ENCODE results near the gene SSX3. TPM values are rescaled to one million over a fixed set of nuclear protein-coding genes. Genes with fewer than 3 reads are reported as not detected.
A peak's percentile ranks its signal among the peaks of the same experiment; 100 is the strongest.
"Not testable (repeated sequence)": the region's sequence is repeated elsewhere in the genome, so short reads cannot be mapped to it uniquely, and the experiment has no call there.

SSX3 gene
- total RNA-seq (2013; cell fraction: nucleolus; rRNA removed), result not detected in 2 replicates
- total RNA-seq (2014; rRNA removed) (not detected in 2 replicates), total RNA-seq (2014; rRNA removed; fragmentation: Illumina TruSeq; extraction: Trizol) (not detected in 2 replicates), total RNA-seq (2021) (not detected in 2 replicates), polyA plus RNA-seq (2011; rRNA removed) (not detected in 2 replicates), polyA plus RNA-seq (2014; fragmentation: Illumina TruSeq; extraction: Trizol) (not detected in 2 replicates), polyA plus RNA-seq (2014; fragmentation: Nextera tagmentation; extraction: Ambion mirVana) (not detected), polyA plus RNA-seq (2014; rRNA removed) (not detected in 2 replicates), polyA plus RNA-seq (2016; fragmentation: Nextera tagmentation; extraction: Ambion mirVana) (not detected), polyA minus RNA-seq (2011; rRNA and poly(A)+ RNA removed) (not detected in 2 replicates), Bru-seq, nascent RNA (percentile 12 among the genes with signal in this experiment), BruChase-seq, experiment 1, labeled RNA remaining after a 6-hour chase (not detected), BruChase-seq, experiment 2, labeled RNA remaining after a 2-hour chase (not detected)
- not detected for polyA plus RNA-seq (2011; ENCODE audit: low read depth)
- polyA plus RNA-seq (2011; cell fraction: cytosol; rRNA removed), result not detected in 2 replicates
- polyA plus RNA-seq (2011; cell fraction: nucleus; rRNA removed), result not detected in 2 replicates
- polyA plus RNA-seq (2012), result not detected in 2 replicates
- not detected in 2 replicates for polyA minus RNA-seq (2011; cell fraction: cytosol; rRNA and poly(A)+ RNA removed)
- polyA minus RNA-seq (2011; cell fraction: nucleus; rRNA and poly(A)+ RNA removed), result not detected in 2 replicates
- long read RNA-seq, experiment 1, result 0 reads
- long read RNA-seq, experiment 2, result 0 reads

GRCh38 chrX:48356315-48357094 is at the start of gene SSX3:
SSX3 (minus strand) TSS chrX:48356703; CDS start chrX:48355249, 1,454 bp downstream.
- H3K9me3 ChIP-seq (replicated peaks; ENCODE audit: control insufficient read depth, insufficient read depth, low read length); H3K9ac ChIP-seq (ENCODE audit: control insufficient read depth, insufficient read depth, low read length); POLR2A ChIA-PET; H3K4me3 ChIP-seq; intact Hi-C loops (cut with micrococcal nuclease; ENCODE audit: unreplicated experiment); H3K4me2 ChIP-seq (ENCODE audit: control insufficient read depth, insufficient read depth); DNase-seq (ENCODE audit: low read depth, low spot score); H3K36me3 ChIP-seq (ENCODE audit: control insufficient read depth in 2 of 2, insufficient read depth in 2 of 2, low read length in 1 of 2); H2AFZ ChIP-seq (ENCODE audit: control insufficient read depth, low read depth, low read length); RAD21 ChIA-PET (ENCODE audit: unreplicated experiment); FAIRE-seq; CTCF ChIA-PET; BruUV-seq (replicated peaks); H3K79me2 ChIP-seq (ENCODE audit: control insufficient read depth, insufficient read depth, low read length); SMC1A ChIA-PET (ENCODE audit: uncharacterized antibody, unreplicated experiment); H3K27me3 ChIP-seq (replicated peaks in 1 of 2; ENCODE audit: control insufficient read depth in 2 of 2, insufficient read depth in 2 of 2, low read length in 1 of 2); in situ Hi-C loops (cut with MboI); H3K27ac ChIP-seq (ENCODE audit: control insufficient read depth, insufficient read depth); H3K4me1 ChIP-seq (ENCODE audit: control insufficient read depth, insufficient read depth, low read length); H4K20me1 ChIP-seq (ENCODE audit: control insufficient read depth, insufficient read depth); ATAC-seq: not testable (repeated sequence)
- WGBS (ENCODE audit: insufficient coverage, insufficient replicate concordance, low lambda C conversion rate, missing lambda C conversion rate), result 77% methylated on average over 19 of the region's 19 CpGs

- H3K27me3 ChIP-seq (replicated peaks in 1 of 2; ENCODE audit: control insufficient read depth in 2 of 2, insufficient read depth in 2 of 2, low read length in 1 of 2); H3K27ac ChIP-seq (ENCODE audit: control insufficient read depth, insufficient read depth); H3K4me3 ChIP-seq; intact Hi-C loops (cut with micrococcal nuclease; ENCODE audit: unreplicated experiment); H3K4me1 ChIP-seq (ENCODE audit: control insufficient read depth, insufficient read depth, low read length); POLR2A ChIA-PET; H3K36me3 ChIP-seq (ENCODE audit: control insufficient read depth in 2 of 2, insufficient read depth in 2 of 2, low read length in 1 of 2); ATAC-seq; H3K79me2 ChIP-seq (ENCODE audit: control insufficient read depth, insufficient read depth, low read length); RAD21 ChIA-PET (ENCODE audit: unreplicated experiment); FAIRE-seq; DNase-seq (ENCODE audit: low read depth, low spot score); H3K9ac ChIP-seq (ENCODE audit: control insufficient read depth, insufficient read depth, low read length); H3K9me3 ChIP-seq (replicated peaks; ENCODE audit: control insufficient read depth, insufficient read depth, low read length); H3K4me2 ChIP-seq (ENCODE audit: control insufficient read depth, insufficient read depth); BruUV-seq (replicated peaks); H4K20me1 ChIP-seq (ENCODE audit: control insufficient read depth, insufficient read depth); H2AFZ ChIP-seq (ENCODE audit: control insufficient read depth, low read depth, low read length); in situ Hi-C loops (cut with MboI); SMC1A ChIA-PET (ENCODE audit: uncharacterized antibody, unreplicated experiment); CTCF ChIA-PET: not testable (repeated sequence)
- WGBS (ENCODE audit: insufficient coverage, insufficient replicate concordance, low lambda C conversion rate, missing lambda C conversion rate), result 0% methylated on average over 1 of the region's 1 CpG
Measured at GRCh38 chrX:48397825-48398224, 41.3 kb upstream of the SSX3 start.

- H3K36me3 ChIP-seq (ENCODE audit: control insufficient read depth in 2 of 2, insufficient read depth in 2 of 2, low read length in 1 of 2); H3K27me3 ChIP-seq (replicated peaks in 1 of 2; ENCODE audit: control insufficient read depth in 2 of 2, insufficient read depth in 2 of 2, low read length in 1 of 2); intact Hi-C loops (cut with micrococcal nuclease; ENCODE audit: unreplicated experiment); H4K20me1 ChIP-seq (ENCODE audit: control insufficient read depth, insufficient read depth); H3K27ac ChIP-seq (ENCODE audit: control insufficient read depth, insufficient read depth); H3K4me3 ChIP-seq; DNase-seq (ENCODE audit: low read depth, low spot score); RAD21 ChIA-PET (ENCODE audit: unreplicated experiment); in situ Hi-C loops (cut with MboI); BruUV-seq (replicated peaks); H3K4me1 ChIP-seq (ENCODE audit: control insufficient read depth, insufficient read depth, low read length); FAIRE-seq; H3K9ac ChIP-seq (ENCODE audit: control insufficient read depth, insufficient read depth, low read length); H3K79me2 ChIP-seq (ENCODE audit: control insufficient read depth, insufficient read depth, low read length); SMC1A ChIA-PET (ENCODE audit: uncharacterized antibody, unreplicated experiment); CTCF ChIA-PET; H3K9me3 ChIP-seq (replicated peaks; ENCODE audit: control insufficient read depth, insufficient read depth, low read length); POLR2A ChIA-PET; H2AFZ ChIP-seq (ENCODE audit: control insufficient read depth, low read depth, low read length); H3K4me2 ChIP-seq (ENCODE audit: control insufficient read depth, insufficient read depth); ATAC-seq: not testable (repeated sequence)
- 44% methylated on average over 1 of the region's 2 CpGs for WGBS (ENCODE audit: insufficient coverage, insufficient replicate concordance, low lambda C conversion rate, missing lambda C conversion rate)
Measured at GRCh38 chrX:48396931-48397330, 40.4 kb upstream of the SSX3 start.
